Memory B cell (primary cell): ENCODE measurements around the gene DLG3.

Experiments used
- ATAC-seq: fragments of 150-1000 bp; cut with Tn5 transposase; 2 replicates; pipeline ENCODE4 v1.10.0; 2021; ENCODE audit warnings: low read depth, mild to moderate bottlenecking, moderate library complexity
- DNase-seq, 2 donors: peaks; one replicate each; pipeline ENCODE4 v3.0.0; 2022; ENCODE audit warnings: low spot score in 2 of 2
- H3K27ac Mint-ChIP-seq: one replicate; pipeline ENCODE4 v1.8.0; 2022; ENCODE audit warnings: mild to moderate bottlenecking, moderate library complexity, mixed read lengths
- H3K27me3 Mint-ChIP-seq: one replicate; pipeline ENCODE4 v1.8.0; 2022; ENCODE audit warnings: mixed read lengths
- H3K36me3 Mint-ChIP-seq: one replicate; pipeline ENCODE4 v1.8.0; 2022; ENCODE audit warnings: mild to moderate bottlenecking, mixed read lengths
- H3K4me1 Mint-ChIP-seq: one replicate; pipeline ENCODE4 v1.8.0; 2022; ENCODE audit warnings: mixed read lengths
- H3K4me3 Mint-ChIP-seq: one replicate; pipeline ENCODE4 v1.8.0; 2022; ENCODE audit warnings: mild to moderate bottlenecking, moderate library complexity, mixed read lengths
- H3K9me3 Mint-ChIP-seq: one replicate; pipeline ENCODE4 v1.8.0; 2022; ENCODE audit warnings: mixed read lengths

DLG3 gene

DNA sequence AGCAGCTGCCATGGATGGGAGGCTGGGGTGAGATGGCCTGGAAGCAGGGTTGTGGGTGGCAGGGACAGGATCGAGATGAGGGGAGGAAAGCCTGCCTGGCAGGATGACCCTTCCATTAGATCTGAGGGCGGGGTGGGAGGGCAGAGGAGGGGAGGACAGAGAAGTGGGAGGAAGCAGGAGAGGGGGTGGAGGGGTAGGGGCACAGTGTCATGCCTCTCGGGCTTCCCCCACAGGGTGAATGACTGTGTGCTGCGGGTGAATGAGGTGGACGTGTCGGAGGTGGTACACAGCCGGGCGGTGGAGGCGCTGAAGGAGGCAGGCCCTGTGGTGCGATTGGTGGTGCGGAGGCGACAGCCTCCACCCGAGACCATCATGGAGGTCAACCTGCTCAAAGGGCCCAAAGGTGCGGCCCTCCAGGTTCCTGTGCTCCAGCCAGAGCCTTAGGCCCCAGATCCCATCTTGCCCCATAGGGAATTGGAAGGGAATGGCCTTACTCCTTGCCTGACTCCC lies 4.9 kb downstream of the DLG3 start:
- no peak overlapping the region for H3K27ac Mint-ChIP-seq
- no peaks in the 10 kb centered on the region for H3K9me3 Mint-ChIP-seq
- no peak for DNase-seq
- no peak overlapping the region for H3K4me3 Mint-ChIP-seq
- ATAC-seq: no peak
- no peaks in the 10 kb centered on the region for H3K36me3 Mint-ChIP-seq
- H3K27me3 Mint-ChIP-seq: peaks cover 7% of the 10 kb centered on the region
- H3K4me1 Mint-ChIP-seq: peaks cover 27% of the 10 kb centered on the region

DNA sequence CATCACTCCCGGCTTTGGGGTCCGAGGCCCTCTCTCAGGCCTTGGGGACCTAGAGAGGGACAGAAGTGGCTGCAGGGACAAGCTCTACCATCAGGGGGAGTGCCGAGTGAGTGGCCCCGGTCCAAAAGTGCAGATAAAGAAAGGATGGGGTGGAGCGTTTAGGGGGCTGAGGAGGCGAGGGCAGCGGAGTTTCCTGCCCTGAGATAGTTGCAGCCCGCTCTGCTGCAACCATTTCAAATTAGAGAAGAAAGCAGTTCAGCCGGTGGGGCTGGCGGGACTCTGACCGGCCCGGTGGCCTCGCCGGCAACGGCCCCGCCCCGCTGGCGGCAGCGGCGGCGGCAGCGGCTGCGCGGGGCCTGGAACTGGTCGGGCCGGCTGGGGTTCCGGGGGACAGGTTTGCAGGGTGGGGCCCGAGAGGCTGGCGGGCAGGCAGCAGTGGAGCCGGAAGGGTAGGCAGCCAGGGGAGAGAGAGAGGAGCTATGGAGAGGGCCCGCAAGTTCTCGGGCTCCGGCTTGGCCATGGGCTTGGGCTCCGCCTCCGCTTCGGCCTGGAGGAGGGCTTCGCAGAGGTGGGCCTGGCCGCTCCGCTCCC lies 7.6 kb downstream of the DLG3 start:
- H3K4me3 Mint-ChIP-seq: peak overlapping the region; percentile 97
- no peaks in the 10 kb centered on the region for H3K9me3 Mint-ChIP-seq
- H3K36me3 Mint-ChIP-seq: no peaks in the 10 kb centered on the region
- DNase-seq (peak in 1 of 2 donors; percentile 50), ATAC-seq (peak; percentile 51)
- no peaks in the 10 kb centered on the region for H3K27me3 Mint-ChIP-seq
- peaks cover 36% of the 10 kb centered on the region for H3K4me1 Mint-ChIP-seq
- peak overlapping the region; percentile 53 for H3K27ac Mint-ChIP-seq

DNA sequence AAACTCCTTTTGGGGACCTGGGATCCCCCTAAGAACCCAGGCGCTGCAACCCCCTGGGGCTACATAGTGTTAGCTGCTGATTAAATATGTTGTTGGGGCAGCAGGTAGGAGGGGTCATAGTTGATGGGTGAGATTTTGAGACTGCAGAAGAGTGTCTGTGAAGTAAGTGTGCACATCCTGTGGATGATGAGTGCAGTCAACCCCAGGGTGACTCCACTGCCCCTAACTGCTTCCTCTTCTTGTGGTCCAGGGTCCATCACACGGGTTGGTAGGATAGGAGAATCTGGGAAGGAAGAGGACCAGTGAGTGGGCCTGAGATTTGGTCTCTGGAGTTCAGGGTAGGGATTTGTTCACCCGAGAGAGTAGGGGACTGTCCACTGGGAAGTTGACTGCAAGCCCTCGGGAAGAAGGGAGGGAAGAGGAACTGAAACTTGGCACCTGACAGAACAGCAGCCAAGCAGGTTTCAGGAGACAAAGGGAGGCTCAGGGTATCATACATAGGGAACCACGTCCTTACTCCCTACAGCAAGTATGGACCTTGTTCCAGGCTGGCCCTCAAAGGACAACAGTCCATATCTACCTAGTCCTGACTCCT lies 8.5 kb downstream of the DLG3 start:
- Mint-ChIP-seq H3K27ac (peak overlapping the region; percentile 53), H3K9me3 (no peaks in the 10 kb centered on the region), H3K36me3 (no peaks in the 10 kb centered on the region), H3K4me1 (peaks cover 36% of the 10 kb centered on the region), H3K27me3 (no peaks in the 10 kb centered on the region), H3K4me3 (peak overlapping the region; percentile 77)
- no peak for ATAC-seq
- no peak for DNase-seq

DNA sequence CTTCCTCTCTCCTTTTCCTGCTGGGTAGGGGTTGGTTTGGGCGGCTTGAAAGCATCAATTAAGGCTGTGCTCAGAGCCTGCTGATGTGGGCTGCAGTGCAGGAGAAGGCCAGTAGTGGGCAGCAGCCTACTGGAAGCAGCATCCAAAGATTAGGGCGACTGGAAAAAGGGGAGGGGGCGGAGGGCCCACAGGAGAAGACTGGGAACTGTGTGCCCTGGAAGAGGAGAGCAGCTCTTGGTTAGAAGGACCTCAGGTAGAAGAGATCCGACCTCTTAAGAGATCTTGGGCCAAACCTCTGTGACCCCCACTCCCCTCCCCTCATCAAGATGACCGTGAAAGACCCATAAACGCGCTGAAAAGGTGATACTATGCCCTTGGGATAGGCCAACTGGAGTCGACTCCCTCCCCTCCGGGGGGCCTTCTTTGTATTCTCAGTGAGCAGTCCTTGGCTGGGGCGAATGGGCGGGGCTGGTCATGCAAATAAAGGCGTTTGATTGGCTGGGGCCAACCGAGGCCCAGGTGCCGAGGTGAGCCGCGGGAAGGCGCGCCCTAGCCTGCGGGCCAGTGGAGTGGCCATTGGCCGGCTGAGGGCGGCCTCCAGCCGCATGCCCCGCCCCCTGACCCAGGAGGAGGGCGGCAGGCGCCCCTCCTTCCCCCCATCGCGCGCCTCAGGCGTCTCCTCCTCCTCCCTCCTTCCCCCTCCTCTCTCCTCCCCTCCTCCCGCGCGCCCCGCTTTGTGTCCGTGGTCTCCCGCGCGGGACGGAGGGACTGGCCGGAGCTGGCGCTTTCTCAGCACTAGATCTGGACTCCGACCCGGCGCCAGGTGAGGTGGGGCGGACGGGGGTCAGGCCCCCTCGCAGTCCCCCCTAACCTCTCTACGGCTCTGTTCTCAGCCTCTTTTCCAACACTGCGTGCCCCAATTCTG lies 10.1 kb downstream of the DLG3 start:
- DNase-seq: peak in 1 of 2 donors; percentile 44
- H3K36me3 Mint-ChIP-seq: no peaks in the 10 kb centered on the region
- H3K4me1 Mint-ChIP-seq: peaks cover 36% of the 10 kb centered on the region
- ATAC-seq: peak; percentile 68
- H3K27me3 Mint-ChIP-seq: no peaks in the 10 kb centered on the region
- no peaks in the 10 kb centered on the region for H3K9me3 Mint-ChIP-seq
- peak overlapping the region; percentile 87 for H3K4me3 Mint-ChIP-seq
- no peak overlapping the region for H3K27ac Mint-ChIP-seq

DNA sequence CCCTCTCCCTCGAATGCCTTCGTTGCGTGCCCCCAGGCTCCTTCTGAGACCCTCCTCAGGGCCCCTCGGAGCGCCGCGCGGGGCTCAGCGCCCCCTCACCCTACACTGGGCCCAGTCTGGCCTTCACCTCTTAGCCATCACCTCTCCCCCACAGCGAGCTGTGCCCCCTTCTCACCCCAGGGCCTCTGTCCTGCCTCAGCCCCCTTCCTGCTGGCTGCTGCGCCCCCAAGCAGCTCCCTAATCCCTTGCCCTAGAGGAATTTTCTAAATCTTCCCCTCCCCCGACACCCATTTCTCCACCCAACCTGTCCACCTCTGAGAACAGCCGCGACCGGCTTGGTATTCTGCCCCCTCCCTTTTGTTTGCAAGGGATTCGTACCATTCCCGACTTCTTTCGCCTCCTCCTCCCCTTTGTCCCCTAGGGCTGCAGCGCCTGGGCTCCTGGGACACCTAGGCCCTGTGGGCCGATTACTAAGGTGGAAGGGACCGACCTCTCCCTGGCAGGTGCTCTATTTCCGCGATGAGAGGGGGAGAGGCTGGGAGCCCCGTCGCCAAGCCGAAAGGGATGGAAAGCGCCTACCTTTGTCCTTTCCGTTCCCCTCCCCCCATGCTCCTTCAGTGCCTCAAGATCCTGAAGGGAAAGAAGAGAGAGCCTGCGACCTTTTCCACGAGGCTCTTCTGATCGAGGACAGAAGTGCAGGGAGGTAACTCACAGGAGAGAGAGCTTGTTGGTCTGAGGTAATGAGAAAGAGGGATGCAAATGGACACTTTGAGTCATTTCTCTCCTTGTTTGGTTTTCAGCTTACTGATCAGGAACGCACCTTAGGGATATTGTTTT lies 10.9 kb downstream of the DLG3 start:
- Mint-ChIP-seq H3K36me3 (no peaks in the 10 kb centered on the region), H3K4me1 (peaks cover 36% of the 10 kb centered on the region), H3K9me3 (no peaks in the 10 kb centered on the region), H3K27ac (no peak overlapping the region), H3K27me3 (no peaks in the 10 kb centered on the region), H3K4me3 (peak overlapping the region; percentile 87)
- ATAC-seq (no peak), DNase-seq (no peak)

DNA sequence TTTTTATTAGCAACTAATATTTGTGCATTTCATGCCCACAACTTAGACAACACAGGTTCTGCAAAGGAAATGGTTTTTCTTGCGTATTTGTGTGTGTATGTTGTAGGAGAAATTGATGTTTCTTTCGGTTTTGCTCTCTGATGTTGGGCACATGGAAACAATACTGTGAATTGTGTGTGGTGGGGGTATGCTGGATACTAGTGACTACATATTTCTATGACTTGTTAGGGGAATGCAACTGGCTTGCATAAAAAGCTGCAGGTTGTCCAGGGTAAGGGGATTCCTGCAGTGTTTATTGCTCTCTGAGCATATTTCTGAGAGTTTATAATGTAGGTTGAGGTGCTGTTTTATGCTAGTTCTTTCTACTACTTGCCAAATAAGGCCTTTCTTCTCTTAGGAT lies 11.6 kb downstream of the DLG3 start:
- peak overlapping the region; percentile 87 for H3K4me3 Mint-ChIP-seq
- H3K9me3 Mint-ChIP-seq: no peaks in the 10 kb centered on the region
- no peaks in the 10 kb centered on the region for H3K27me3 Mint-ChIP-seq
- ATAC-seq (no peak), DNase-seq (no peak)
- H3K4me1 Mint-ChIP-seq: peaks cover 36% of the 10 kb centered on the region
- H3K27ac Mint-ChIP-seq: no peak overlapping the region
- H3K36me3 Mint-ChIP-seq: peaks cover 4% of the 10 kb centered on the region

DNA sequence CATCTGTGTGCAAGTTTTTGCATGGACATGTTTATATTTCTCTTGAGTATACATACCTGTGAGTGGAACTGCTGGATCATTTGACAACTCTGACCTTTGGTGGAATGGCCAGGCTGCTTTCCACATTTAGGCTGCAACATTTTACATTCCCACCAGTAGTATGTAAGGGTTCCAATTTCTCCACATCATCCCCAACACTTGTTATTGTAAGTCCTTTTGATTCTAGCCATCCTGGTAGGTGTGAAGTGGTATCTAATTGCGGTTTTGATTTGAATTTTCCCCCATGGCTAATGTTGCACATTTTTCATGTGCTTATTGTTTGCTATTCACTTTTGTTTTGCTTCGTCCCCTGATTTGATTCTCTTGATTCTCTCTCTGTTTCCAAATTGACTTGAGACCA lies 16.4 kb downstream of the DLG3 start:
- Mint-ChIP-seq H3K4me1 (peaks cover 4% of the 10 kb centered on the region), H3K36me3 (peaks cover 6% of the 10 kb centered on the region), H3K27me3 (no peaks in the 10 kb centered on the region), H3K4me3 (no peak overlapping the region), H3K9me3 (no peaks in the 10 kb centered on the region), H3K27ac (no peak overlapping the region)
- ATAC-seq (no peak), DNase-seq (no peak)

DNA sequence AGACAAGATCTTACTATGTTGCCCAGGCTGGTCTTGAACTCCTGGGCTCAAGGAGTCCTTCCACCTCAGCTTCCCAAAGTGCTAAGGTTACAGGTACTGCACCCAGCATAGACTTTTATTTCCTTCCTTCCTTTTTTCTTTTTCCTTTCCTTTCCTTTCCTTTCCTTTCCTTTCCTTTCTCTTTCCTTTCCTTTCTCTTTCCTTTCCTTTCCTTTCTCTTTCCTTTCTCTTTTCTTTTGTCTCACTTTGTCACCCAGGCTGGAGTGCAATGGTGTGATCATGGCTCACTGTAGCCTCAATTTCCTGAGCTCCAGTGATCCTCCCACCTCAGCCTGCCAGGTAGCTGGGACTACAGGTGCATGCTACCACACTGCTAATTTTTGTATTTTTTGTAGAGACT lies 19.4 kb downstream of the DLG3 start:
- Mint-ChIP-seq H3K36me3 (peaks cover 6% of the 10 kb centered on the region), H3K4me3 (no peak overlapping the region), H3K4me1 (no peaks in the 10 kb centered on the region), H3K9me3 (no peaks in the 10 kb centered on the region), H3K27me3 (no peaks in the 10 kb centered on the region), H3K27ac (no peak overlapping the region)
- ATAC-seq (no peak), DNase-seq (no peak)

DNA sequence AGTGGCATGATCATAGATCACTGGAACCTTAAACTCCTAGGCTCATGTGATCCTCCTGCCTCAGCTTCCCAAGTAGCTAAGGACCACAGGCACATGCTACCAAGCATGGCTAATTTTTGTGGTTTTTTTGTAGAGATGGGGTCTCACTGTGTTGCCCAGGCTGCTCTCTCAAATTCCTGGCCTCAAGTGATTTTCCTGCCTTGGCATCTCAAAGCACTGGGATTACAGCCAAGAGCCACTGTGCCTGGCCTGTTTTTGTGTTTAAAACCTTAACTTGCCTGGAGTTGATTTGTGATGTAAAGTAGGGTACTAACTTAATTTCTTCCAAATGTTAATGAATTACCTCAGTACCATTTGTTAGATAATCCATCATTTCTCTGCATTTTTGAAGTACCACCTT lies 22.3 kb downstream of the DLG3 start:
- DNase-seq (no peak), ATAC-seq (no peak)
- Mint-ChIP-seq H3K27ac (no peak overlapping the region), H3K4me1 (peaks cover 6% of the 10 kb centered on the region), H3K36me3 (peaks cover 4% of the 10 kb centered on the region), H3K9me3 (no peaks in the 10 kb centered on the region), H3K4me3 (no peak overlapping the region), H3K27me3 (no peaks in the 10 kb centered on the region)

DNA sequence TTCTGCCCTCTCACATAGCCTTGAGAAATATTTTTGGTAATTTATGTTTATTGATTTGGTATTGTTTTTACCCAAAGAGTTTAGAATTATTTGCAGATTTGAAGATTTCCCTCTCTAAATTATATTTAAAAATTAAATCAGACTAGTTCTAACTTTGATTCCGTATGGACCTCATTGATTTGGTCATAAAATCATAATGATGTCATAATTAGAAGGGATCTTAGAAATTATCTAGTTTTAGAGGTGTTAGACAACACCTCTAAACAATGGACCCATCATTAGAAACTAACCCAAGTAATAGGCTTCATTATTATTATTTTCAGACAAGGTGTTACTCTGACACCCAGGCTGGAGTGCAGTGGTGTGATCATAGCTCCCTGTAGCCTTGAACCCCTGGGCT lies 24.1 kb downstream of the DLG3 start:
- H3K4me3 Mint-ChIP-seq: no peak overlapping the region
- ATAC-seq (no peak), DNase-seq (no peak)
- H3K27me3 Mint-ChIP-seq: no peaks in the 10 kb centered on the region
- peaks cover 6% of the 10 kb centered on the region for H3K36me3 Mint-ChIP-seq
- no peak overlapping the region for H3K27ac Mint-ChIP-seq
- H3K9me3 Mint-ChIP-seq: no peaks in the 10 kb centered on the region
- peaks cover 6% of the 10 kb centered on the region for H3K4me1 Mint-ChIP-seq

DNA sequence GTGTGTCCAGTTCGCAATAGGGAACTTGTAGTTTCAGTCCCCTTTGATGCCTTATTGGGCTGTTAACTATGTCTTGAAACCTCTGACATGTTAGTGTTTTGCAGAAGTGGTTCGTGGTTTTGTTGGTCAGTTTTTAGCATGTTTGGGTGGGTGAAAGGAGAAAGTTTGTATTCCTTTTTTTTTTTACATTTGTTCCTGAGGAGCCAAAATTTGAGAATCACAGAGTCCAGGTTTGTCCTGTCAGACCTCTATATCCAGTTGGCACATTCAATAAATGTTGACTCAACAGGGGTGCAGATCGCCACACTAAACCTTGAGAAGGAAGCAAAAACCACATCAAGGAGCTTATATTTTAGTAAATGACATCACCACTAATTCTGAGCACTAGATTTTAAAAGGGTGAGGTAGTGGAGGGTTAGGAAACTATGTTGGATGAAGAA lies 26.2 kb downstream of the DLG3 start:
- Mint-ChIP-seq H3K27ac (no peak overlapping the region), H3K9me3 (no peaks in the 10 kb centered on the region), H3K4me3 (no peak overlapping the region), H3K36me3 (peaks cover 8% of the 10 kb centered on the region), H3K4me1 (peaks cover 9% of the 10 kb centered on the region), H3K27me3 (no peaks in the 10 kb centered on the region)
- no peak for DNase-seq
- peak; percentile 64 for ATAC-seq

DNA sequence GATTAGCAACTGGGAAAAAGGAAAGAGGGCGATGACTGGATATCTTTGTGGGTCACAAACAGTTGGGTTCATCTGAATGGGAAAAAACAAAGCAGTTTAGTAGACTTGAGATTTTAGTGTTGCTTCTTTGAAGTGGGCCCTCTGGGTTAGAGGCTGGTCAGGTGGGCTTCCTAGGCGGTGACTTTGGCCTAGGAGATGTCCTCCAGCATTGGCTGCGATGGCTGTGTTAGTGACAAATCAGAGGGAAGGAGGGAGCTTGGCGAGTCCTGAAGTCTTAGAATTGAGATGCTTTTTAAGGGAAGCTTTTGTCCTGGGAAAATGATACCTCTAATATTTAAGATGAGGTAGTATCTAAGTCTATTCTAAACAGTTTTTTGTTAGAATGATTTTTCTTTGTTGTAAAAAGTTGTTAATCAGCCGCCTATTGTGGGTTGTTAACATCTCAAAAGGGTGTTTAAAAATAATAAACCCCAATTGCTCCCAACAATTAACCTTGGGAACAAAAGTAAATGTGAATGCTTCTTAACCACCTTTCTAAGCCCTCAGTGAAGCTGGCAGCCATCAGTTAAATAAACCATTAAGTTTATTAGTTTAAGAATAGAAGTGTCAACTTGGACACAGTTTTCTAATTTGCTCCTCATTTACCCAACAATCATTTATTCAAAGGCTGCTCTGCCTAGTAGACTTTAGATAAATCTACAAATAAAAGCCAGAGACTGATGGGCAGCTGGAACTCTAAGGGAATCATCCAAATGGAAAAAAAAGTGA lies 31.7 kb downstream of the DLG3 start:
- ATAC-seq (no peak), DNase-seq (no peak)
- peaks cover 6% of the 10 kb centered on the region for H3K4me1 Mint-ChIP-seq
- no peaks in the 10 kb centered on the region for H3K9me3 Mint-ChIP-seq
- peaks cover 8% of the 10 kb centered on the region for H3K36me3 Mint-ChIP-seq
- no peak overlapping the region for H3K4me3 Mint-ChIP-seq
- H3K27me3 Mint-ChIP-seq: no peaks in the 10 kb centered on the region
- H3K27ac Mint-ChIP-seq: no peak overlapping the region
